SH-SY5Y (cell line): ENCODE results near the gene GUCY1A2.

ENCODE experiments used
- GATA2 ChIP-seq: IDR thresholded peaks from 2 replicates; pipeline ENCODE4 v1.6.1; 2011; ENCODE audit warnings: mild to moderate bottlenecking, low read depth, low read length
- GATA3 ChIP-seq: IDR thresholded peaks from 2 replicates; pipeline ENCODE4 v1.6.1; 2011; ENCODE audit warnings: low read depth, mild to moderate bottlenecking, low read length, moderate library complexity

GUCY1A2 gene

GRCh38 chr11:107018219-107018901 is at the start of gene GUCY1A2:
Gene GUCY1A2 (minus strand): TSS chr11:107018476. CDS start chr11:107018055, 421 bp downstream.
- TF ChIP-seq GATA2, result no peak
- TF ChIP-seq GATA3, result no peak

GRCh38 chr11:107054391-107054790 is 36.1 kb upstream of the GUCY1A2 start:
- no peak for TF ChIP-seq GATA3
- no peak for TF ChIP-seq GATA2

GRCh38 chr11:107050121-107050520 is 31.8 kb upstream of the GUCY1A2 start:
- TF ChIP-seq GATA3, result no peak
- no peak for TF ChIP-seq GATA2

GRCh38 chr11:107044503-107044902 is 26.2 kb upstream of the GUCY1A2 start:
- TF ChIP-seq GATA2 (no peak), GATA3 (no peak)

GRCh38 chr11:107043242-107044006 is 25.1 kb upstream of the GUCY1A2 start:
- TF ChIP-seq GATA2 (no peak), GATA3 (no peak)

- TF ChIP-seq GATA2 (peak; percentile 69), GATA3 (no peak)
These were observed 24.5 kb upstream of the GUCY1A2 start for GRCh38 chr11:107042748-107043147.

GRCh38 chr11:107041088-107041444 is 22.8 kb upstream of the GUCY1A2 start:
- no peak for TF ChIP-seq GATA3
- TF ChIP-seq GATA2, result no peak

- no peak for TF ChIP-seq GATA2
- no peak for TF ChIP-seq GATA3
These were observed 22.3 kb upstream of the GUCY1A2 start for GRCh38 chr11:107040433-107041087.

- TF ChIP-seq GATA2, result no peak
- TF ChIP-seq GATA3, result no peak
These were observed 7.4 kb upstream of the GUCY1A2 start for GRCh38 chr11:107025673-107026072.

- TF ChIP-seq GATA2, result no peak
- TF ChIP-seq GATA3, result no peak
These were observed 2.3 kb upstream of the GUCY1A2 start for GRCh38 chr11:107020594-107020993.

GRCh38 chr11:107018902-107019493 is 722 bp upstream of the GUCY1A2 start:
- TF ChIP-seq GATA3, result no peak
- no peak for TF ChIP-seq GATA2

- TF ChIP-seq GATA3 (no peak), GATA2 (no peak)
These were observed 650 bp downstream of the GUCY1A2 start for GRCh38 chr11:107017433-107018218.

- TF ChIP-seq GATA3 (no peak), GATA2 (no peak)
These were observed 1.2 kb downstream of the GUCY1A2 start for GRCh38 chr11:107017104-107017432.

- TF ChIP-seq GATA3 (no peak), GATA2 (no peak)
These were observed 3.4 kb downstream of the GUCY1A2 start for GRCh38 chr11:107014871-107015270.
